HT1080 (cell line): ENCODE results near the gene RFC5. TPM values are rescaled to one million over a fixed set of nuclear protein-coding genes. Genes with fewer than 3 reads are reported as not detected.
"Not testable (repeated sequence)": the region's sequence is repeated elsewhere in the genome, so short reads cannot be mapped to it uniquely, and the experiment has no call there.

Experiments
- DNase-seq: peaks from one replicate; pipeline ENCODE4 v3.0.0-alpha.2; 2015; ENCODE audit warnings: low read depth
- small RNA-seq: library from RNA; depleted of rRNA; stranded (forward); fragments of <200 nt; gene quantifications from one replicate; pipeline ENCODE3, GENCODE V24; 2014
- total RNA-seq: library from RNA; depleted of rRNA; stranded (reverse); fragments of >200 nt; shearing (Covaris generic); gene quantifications from 2 replicates; pipeline ENCODE4 v1.2.3, GENCODE V29; 2014; rRNA removed

RFC5 gene
- total RNA-seq, 1 experiment from 2014 or later = 65.7 TPM

DNA sequence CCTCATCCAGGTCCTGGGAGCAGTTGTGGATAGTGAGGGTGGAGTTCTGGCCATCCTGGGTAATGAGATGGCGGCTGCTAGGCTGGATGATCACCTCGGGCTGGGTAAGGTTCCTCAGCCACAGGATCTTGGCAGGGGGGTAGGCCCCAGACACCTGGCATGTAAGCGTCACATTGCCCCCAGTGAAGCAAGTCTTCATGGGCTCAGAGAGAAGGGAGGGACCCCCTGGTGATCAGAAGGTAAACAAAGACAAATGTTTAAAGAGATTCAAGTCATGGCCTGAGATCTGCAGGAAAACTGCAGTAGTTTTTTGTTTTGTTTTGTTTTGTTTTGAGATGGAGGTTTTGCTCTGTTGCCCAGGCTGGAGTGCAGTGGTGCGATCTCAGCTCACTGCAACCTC is 57.3 kb downstream of the RFC5 start:
- DNase-seq = no peak

GRCh38 chr12:118081521-118081920 is 65.0 kb downstream of the RFC5 start:
- DNase-seq = not testable (repeated sequence)

Small RNA genes lying within 50 kb of the gene (small RNA-seq; reads per million reads assigned to genes)
- not detected for gene AC131159.1

Other genes with a start within 250 kb of the RFC5 start
- gene KSR2, start 47.7 kb upstream of the RFC5 start, total RNA-seq = not detected in 2 replicates
- 78.1 and 108 TPM in 2 replicates for gene WSB2, start 44.5 kb downstream of the RFC5 start, total RNA-seq
- gene VSIG10, start 87.3 kb downstream of the RFC5 start, total RNA-seq = 29.9 and 33.2 TPM in 2 replicates
- 154 and 185 TPM in 2 replicates for gene PEBP1, start 119.4 kb downstream of the RFC5 start, total RNA-seq